ENCODE measurements around the gene LRRC26.

GRCh38 chr9:137140151-137141012, 29.5 kb downstream of the LRRC26 start:
- TF ChIP-seq CTCF (conservative IDR thresholded peaks at IDR 0.05; ENCODE audit: low read depth, low read length) (no peak), EZH2 (IDR thresholded peaks at IDR 0.05; ENCODE audit: low read length, unreplicated experiment) (no peak), EZH2phosphoT487 (IDR thresholded peaks at IDR 0.05; ENCODE audit: borderline replicate concordance, low read length) (no peak)

Measured in PC-3 (cell line).